KMS-11 (cell line): Measurements from ENCODE around the gene OR8D2.

ENCODE experiments used
- H2AFZ ChIP-seq: fragments of 200-600 bp; sonication (generic); 2 replicates; pipeline ENCODE4 v1.6.1; 2016; ENCODE audit warnings: antibody characterized with exemption, mixed run types, low read depth
- H3K27ac ChIP-seq: fragments of 200-600 bp; sonication (generic); 2 replicates; pipeline ENCODE4 v1.6.1; 2016; ENCODE audit warnings: mild to moderate bottlenecking, mixed run types
- H3K27me3 ChIP-seq: fragments of 200-600 bp; sonication (generic); 2 replicates; pipeline ENCODE4 v1.6.1; 2017; ENCODE audit warnings: mild to moderate bottlenecking, low read depth, mixed run types, moderate library complexity; ENCODE audit not compliant: insufficient read depth
- H3K36me3 ChIP-seq: fragments of 200-600 bp; sonication (generic); 2 replicates; pipeline ENCODE4 v1.6.1; 2017; ENCODE audit warnings: mild to moderate bottlenecking, mixed run types; ENCODE audit not compliant: insufficient read depth
- H3K4me1 ChIP-seq: fragments of 200-600 bp; sonication (generic); 2 replicates; pipeline ENCODE4 v1.6.1; 2016; ENCODE audit warnings: mild to moderate bottlenecking, low read depth, mixed run types; ENCODE audit not compliant: poor library complexity, severe bottlenecking
- H3K4me2 ChIP-seq: fragments of 200-600 bp; sonication (generic); 2 replicates; pipeline ENCODE4 v1.7.0; 2016; ENCODE audit warnings: mild to moderate bottlenecking, mixed run types
- H3K4me3 ChIP-seq: fragments of 200-600 bp; sonication (generic); IDR thresholded peaks from 2 replicates; pipeline ENCODE4 v1.6.1; 2017; ENCODE audit warnings: low read depth, low read length, mixed read lengths; ENCODE audit not compliant: insufficient read depth
- H3K79me2 ChIP-seq: fragments of 200-600 bp; sonication (generic); 2 replicates; pipeline ENCODE4 v1.6.1; 2016; ENCODE audit warnings: low read depth, mixed run types; ENCODE audit not compliant: insufficient read depth
- H3K9ac ChIP-seq: fragments of 200-600 bp; sonication (generic); 2 replicates; pipeline ENCODE4 v1.6.1; 2016; ENCODE audit warnings: mild to moderate bottlenecking, mixed run types
- H4K20me1 ChIP-seq: fragments of 200-600 bp; sonication (generic); 2 replicates; pipeline ENCODE4 v1.6.1; 2016; ENCODE audit warnings: mild to moderate bottlenecking, mixed run types; ENCODE audit not compliant: insufficient read depth
- TF ChIP-seq, protein P1 (sequence below): fragments of 200-600 bp; sonication (generic); conservative IDR thresholded peaks from 2 replicates; pipeline ENCODE4 v1.6.1; 2017; ENCODE audit warnings: low read depth, mild to moderate bottlenecking, antibody characterized with exemption, low read length, moderate library complexity, mixed read lengths

Gene OR8D2

DNA sequence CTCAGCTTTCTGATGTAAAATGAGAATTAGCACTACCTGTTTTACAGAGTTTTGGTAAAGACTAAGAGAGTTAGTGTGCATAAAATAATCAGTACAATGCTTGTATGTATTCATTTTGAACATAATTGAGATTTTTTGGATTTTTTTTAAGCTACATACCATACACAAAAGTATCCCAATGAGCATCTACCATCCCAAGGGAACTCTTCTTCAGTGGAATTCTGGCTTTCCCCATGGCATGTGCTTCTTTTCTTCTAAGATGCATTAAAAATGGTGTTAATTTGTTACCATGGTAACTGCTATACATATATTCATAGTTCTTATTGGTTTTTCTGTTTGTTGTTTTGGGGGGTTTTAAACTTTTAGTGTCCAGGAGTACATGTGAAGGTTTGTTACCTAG, 24.0 kb downstream of the OR8D2 start:
- TF ChIP-seq, protein P1, sequence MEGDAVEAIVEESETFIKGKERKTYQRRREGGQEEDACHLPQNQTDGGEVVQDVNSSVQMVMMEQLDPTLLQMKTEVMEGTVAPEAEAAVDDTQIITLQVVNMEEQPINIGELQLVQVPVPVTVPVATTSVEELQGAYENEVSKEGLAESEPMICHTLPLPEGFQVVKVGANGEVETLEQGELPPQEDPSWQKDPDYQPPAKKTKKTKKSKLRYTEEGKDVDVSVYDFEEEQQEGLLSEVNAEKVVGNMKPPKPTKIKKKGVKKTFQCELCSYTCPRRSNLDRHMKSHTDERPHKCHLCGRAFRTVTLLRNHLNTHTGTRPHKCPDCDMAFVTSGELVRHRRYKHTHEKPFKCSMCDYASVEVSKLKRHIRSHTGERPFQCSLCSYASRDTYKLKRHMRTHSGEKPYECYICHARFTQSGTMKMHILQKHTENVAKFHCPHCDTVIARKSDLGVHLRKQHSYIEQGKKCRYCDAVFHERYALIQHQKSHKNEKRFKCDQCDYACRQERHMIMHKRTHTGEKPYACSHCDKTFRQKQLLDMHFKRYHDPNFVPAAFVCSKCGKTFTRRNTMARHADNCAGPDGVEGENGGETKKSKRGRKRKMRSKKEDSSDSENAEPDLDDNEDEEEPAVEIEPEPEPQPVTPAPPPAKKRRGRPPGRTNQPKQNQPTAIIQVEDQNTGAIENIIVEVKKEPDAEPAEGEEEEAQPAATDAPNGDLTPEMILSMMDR = no peak
- Histone ChIP-seq H4K20me1 (no peaks in the 10 kb centered on the region), H3K4me1 (no peaks in the 10 kb centered on the region), H3K36me3 (no peaks in the 10 kb centered on the region), H3K4me3 (no peak overlapping the region), H2AFZ (no peak overlapping the region), H3K9ac (no peak overlapping the region), H3K27ac (no peak overlapping the region), H3K4me2 (no peak overlapping the region), H3K79me2 (no peaks in the 10 kb centered on the region), H3K27me3 (no peaks in the 10 kb centered on the region)

DNA sequence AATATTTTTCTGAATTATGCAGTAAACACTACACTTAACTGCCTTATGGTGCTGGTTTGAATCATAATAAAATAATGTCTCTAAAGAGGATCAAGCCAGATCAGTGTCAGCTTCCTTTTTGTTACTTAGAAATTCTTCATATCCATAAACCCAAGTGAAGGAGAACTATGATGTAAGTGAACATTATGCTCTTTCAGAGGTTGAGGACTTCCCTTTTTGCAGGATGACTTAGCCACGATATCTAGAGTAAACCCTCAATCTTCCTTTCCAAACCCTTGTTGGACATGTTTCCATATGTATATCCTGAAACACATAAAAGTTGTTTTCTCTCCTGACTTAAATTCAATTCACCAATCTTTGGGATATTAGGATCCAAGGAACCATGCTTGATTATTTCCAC, 25.3 kb downstream of the OR8D2 start:
- no peaks in the 10 kb centered on the region for H3K27me3 ChIP-seq
- H3K27ac ChIP-seq = no peak overlapping the region
- H3K4me2 ChIP-seq = no peak overlapping the region
- no peaks in the 10 kb centered on the region for H4K20me1 ChIP-seq
- TF ChIP-seq, protein P1 = no peak
- no peak overlapping the region for H2AFZ ChIP-seq
- H3K79me2 ChIP-seq = no peaks in the 10 kb centered on the region
- H3K4me1 ChIP-seq = no peaks in the 10 kb centered on the region
- no peak overlapping the region for H3K4me3 ChIP-seq
- no peaks in the 10 kb centered on the region for H3K36me3 ChIP-seq
- no peak overlapping the region for H3K9ac ChIP-seq

DNA sequence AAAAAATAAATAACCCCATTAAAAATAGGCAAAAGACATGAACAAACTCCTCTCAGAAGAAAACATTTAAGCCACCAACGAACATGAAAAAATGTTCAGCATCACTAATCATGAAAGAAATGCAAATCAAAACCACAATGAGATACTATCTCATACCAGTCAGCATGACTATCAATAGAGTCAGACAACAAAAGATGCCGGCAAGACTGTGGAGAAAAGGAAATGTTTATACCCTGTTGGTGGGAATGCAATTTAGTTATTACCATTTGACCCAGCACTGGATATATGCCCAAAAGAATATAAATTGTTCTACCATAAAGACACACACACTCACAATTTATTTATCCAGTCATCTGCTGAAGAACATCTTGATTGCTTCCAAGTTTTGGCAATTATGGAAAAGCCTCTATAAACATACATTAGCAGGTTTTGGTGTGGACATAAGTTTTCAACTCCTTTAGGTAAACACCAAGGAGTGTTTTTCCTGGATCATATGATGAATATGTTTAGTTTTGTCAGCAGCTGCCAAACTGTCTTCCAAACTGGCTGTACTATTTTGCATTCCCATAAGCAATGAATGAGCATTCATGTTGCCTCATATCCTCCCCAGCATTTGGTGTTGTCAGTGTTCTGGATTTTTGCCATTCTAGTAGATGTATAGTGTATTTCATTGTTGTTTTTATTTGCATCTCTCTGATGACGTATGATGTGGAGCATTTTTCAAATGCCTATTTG, 34.2 kb downstream of the OR8D2 start:
- H2AFZ ChIP-seq = no peak overlapping the region
- H3K79me2 ChIP-seq = no peaks in the 10 kb centered on the region
- no peaks in the 10 kb centered on the region for H3K36me3 ChIP-seq
- TF ChIP-seq, protein P1 = no peak
- no peak overlapping the region for H3K27ac ChIP-seq
- H3K9ac ChIP-seq = no peak overlapping the region
- H3K4me2 ChIP-seq = no peak overlapping the region
- no peaks in the 10 kb centered on the region for H4K20me1 ChIP-seq
- no peaks in the 10 kb centered on the region for H3K27me3 ChIP-seq
- no peak overlapping the region for H3K4me3 ChIP-seq
- H3K4me1 ChIP-seq = no peaks in the 10 kb centered on the region

DNA sequence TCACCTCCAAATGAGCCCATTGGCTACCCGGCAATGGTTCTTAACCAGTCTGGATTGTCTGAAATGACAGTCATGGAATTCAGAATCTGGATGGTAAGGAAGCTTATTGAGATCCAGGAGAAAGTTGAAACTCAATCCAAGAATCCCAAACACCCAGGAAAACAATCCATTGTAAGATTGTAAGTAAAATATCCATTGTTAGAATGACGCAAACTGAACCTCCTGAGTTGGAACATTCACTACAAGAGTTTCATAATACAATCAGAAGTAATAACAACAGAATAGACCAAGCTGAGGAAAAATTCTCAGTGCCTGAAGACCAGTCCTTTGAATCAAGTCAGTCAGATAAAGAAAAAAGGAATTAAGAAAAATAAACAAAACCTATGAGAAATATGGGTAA, 41.7 kb downstream of the OR8D2 start:
- TF ChIP-seq, protein P1 = no peak
- Histone ChIP-seq H3K4me3 (no peak overlapping the region), H3K36me3 (no peaks in the 10 kb centered on the region), H3K27ac (no peak overlapping the region), H3K9ac (no peak overlapping the region), H4K20me1 (no peaks in the 10 kb centered on the region), H3K4me1 (no peaks in the 10 kb centered on the region), H3K79me2 (no peaks in the 10 kb centered on the region), H3K4me2 (no peak overlapping the region), H2AFZ (no peak overlapping the region), H3K27me3 (no peaks in the 10 kb centered on the region)
